HepG2 (cell line): ENCODE results near the gene RNFT1. TPM values are rescaled to one million over a fixed set of nuclear protein-coding genes. Genes with fewer than 3 reads are reported as not detected.

Experiments
- CENPX ChIP-seq: sonication (generic); formaldehyde crosslinking; IDR thresholded peaks from 2 replicates; pipeline ENCODE4 v1.9.0; 2021; ENCODE audit warnings: mild to moderate bottlenecking, missing genetic modification reagents, moderate library complexity
- DPF2 ChIP-seq: sonication (generic); formaldehyde crosslinking; IDR thresholded peaks from 2 replicates; pipeline ENCODE4 v1.4.0; 2020; ENCODE audit warnings: mild to moderate bottlenecking, low read depth, missing genetic modification reagents, borderline replicate concordance
- FOXP1 ChIP-seq, 2 experiments: fragments of 450-650 bp in 1 of 2; IDR thresholded peaks; 2 replicates each; pipeline ENCODE4 v1.6.1; 2017 to 2018; ENCODE audit warnings: antibody characterized with exemption in 1 of 2
- KLF12 ChIP-seq: sonication (generic); formaldehyde crosslinking; IDR thresholded peaks from 2 replicates; pipeline ENCODE4 v1.4.0; 2020; ENCODE audit warnings: missing genetic modification reagents, borderline replicate concordance
- MED8 ChIP-seq: sonication (generic); formaldehyde crosslinking; IDR thresholded peaks from 2 replicates; pipeline ENCODE4 v1.8.1; 2023; ENCODE audit warnings: mild to moderate bottlenecking, missing genetic modification reagents; ENCODE audit not compliant: insufficient replicate concordance
- NAIF1 ChIP-seq: sonication (generic); formaldehyde crosslinking; IDR thresholded peaks from 2 replicates; pipeline ENCODE4 v1.5.0; 2020; ENCODE audit warnings: mild to moderate bottlenecking, missing genetic modification reagents, borderline replicate concordance
- NR2F1 ChIP-seq, 2 experiments: fragments of 450-650 bp in 1 of 2; formaldehyde crosslinking in 1 of 2; IDR thresholded peaks; 2 replicates each; pipeline versions ENCODE4 v1.5.0 to v1.6.1; 2016 to 2020; ENCODE audit warnings: mild to moderate bottlenecking in 1 of 2, missing compliant biosample characterization in 1 of 2, missing genetic modification reagents in 1 of 2, moderate library complexity in 1 of 2
- SIX4 ChIP-seq: sonication (generic); formaldehyde crosslinking; IDR thresholded peaks from 2 replicates; pipeline ENCODE4 v1.4.0; 2020; ENCODE audit warnings: missing genetic modification reagents
- SYNCRIP ChIP-seq: fragments of 200-400 bp; formaldehyde crosslinking; IDR thresholded peaks from 2 replicates; pipeline ENCODE4 v1.6.1; 2018; ENCODE audit warnings: mild to moderate bottlenecking, low read depth, low read length; ENCODE audit not compliant: insufficient read depth
- TEAD2 ChIP-seq: sonication (generic); formaldehyde crosslinking; IDR thresholded peaks from 2 replicates; pipeline ENCODE4 v1.9.0; 2021; ENCODE audit warnings: missing genetic modification reagents
- TFAP4 ChIP-seq: sonication (generic); IDR thresholded peaks from 2 replicates; pipeline ENCODE4 v1.6.1; 2016; ENCODE audit warnings: low read depth, borderline replicate concordance
- ZBTB7B ChIP-seq: sonication (generic); formaldehyde crosslinking; IDR thresholded peaks from 2 replicates; pipeline ENCODE4 v1.4.0; 2020; ENCODE audit warnings: missing genetic modification reagents
- ZGPAT ChIP-seq: IDR thresholded peaks from 2 replicates; pipeline ENCODE4 v1.6.1; 2016; ENCODE audit warnings: mild to moderate bottlenecking
- ZNF143 ChIP-seq: sonication (generic); formaldehyde crosslinking; IDR thresholded peaks from 2 replicates; pipeline ENCODE4 v1.4.0; 2020; ENCODE audit warnings: missing genetic modification reagents
- ZNF180 ChIP-seq: sonication (generic); formaldehyde crosslinking; IDR thresholded peaks from 2 replicates; pipeline ENCODE4 v1.4.0; 2020; ENCODE audit warnings: low read depth, missing genetic modification reagents, borderline replicate concordance
- ZNF224 ChIP-seq: sonication (generic); formaldehyde crosslinking; IDR thresholded peaks from 2 replicates; pipeline ENCODE4 v1.5.0; 2020; ENCODE audit warnings: mild to moderate bottlenecking, missing genetic modification reagents
- ZNF501 ChIP-seq: sonication (generic); formaldehyde crosslinking; IDR thresholded peaks from 2 replicates; pipeline ENCODE4 v1.5.1; 2020; ENCODE audit warnings: mild to moderate bottlenecking, moderate library complexity, missing genetic modification reagents
- ZNF556 ChIP-seq: sonication (generic); formaldehyde crosslinking; IDR thresholded peaks from 2 replicates; pipeline ENCODE4 v1.4.0; 2020; ENCODE audit warnings: mild to moderate bottlenecking, missing genetic modification reagents, borderline replicate concordance
- ZNF768 ChIP-seq: sonication (generic); formaldehyde crosslinking; IDR thresholded peaks from 2 replicates; pipeline ENCODE4 v1.4.0; 2020; ENCODE audit warnings: missing genetic modification reagents
- ZNF800 ChIP-seq: sonication (generic); formaldehyde crosslinking; IDR thresholded peaks from 2 replicates; pipeline ENCODE4 v1.4.0; 2020; ENCODE audit warnings: missing genetic modification reagents
- polyA plus RNA-seq, 8 experiments: library from polyadenylated mRNA; depleted of rRNA in 3 of 8; stranded (reverse) in 7 of 8; unstranded in 1 of 8; fragments of >200 nt; fragmentation: Illumina TruSeq in 4 of 8; extraction: Trizol in 4 of 8; gene quantifications; 2 replicates each; pipeline versions ENCODE4 v1.2.1 to v1.2.3, GENCODE V29; 2011 to 2016; ENCODE audit warnings: low read depth in 4 of 8, missing spikeins in 1 of 8, mixed read lengths in 1 of 8; ENCODE audit not compliant: insufficient read depth in 1 of 8
- total RNA-seq, 5 experiments: library from RNA; depleted of rRNA; stranded (reverse); fragments of >200 nt; fragmentation: Illumina TruSeq; extraction: Trizol; gene quantifications; 2 replicates each; pipeline ENCODE4 v1.2.3, GENCODE V29; 2016; ENCODE audit warnings: low read depth in 1 of 5
- TF ChIP-seq, protein P1 (sequence below): sonication (generic); formaldehyde crosslinking; IDR thresholded peaks from 2 replicates; pipeline ENCODE4 v1.4.0; 2020; ENCODE audit warnings: missing genetic modification reagents

Gene RNFT1
- total and polyA plus RNA-seq, 2 of the 13 experiments (the other 11 are each of a cell fraction or from before 2014, with no cell fraction given) = 19.1 to 22.1 TPM

DNA sequence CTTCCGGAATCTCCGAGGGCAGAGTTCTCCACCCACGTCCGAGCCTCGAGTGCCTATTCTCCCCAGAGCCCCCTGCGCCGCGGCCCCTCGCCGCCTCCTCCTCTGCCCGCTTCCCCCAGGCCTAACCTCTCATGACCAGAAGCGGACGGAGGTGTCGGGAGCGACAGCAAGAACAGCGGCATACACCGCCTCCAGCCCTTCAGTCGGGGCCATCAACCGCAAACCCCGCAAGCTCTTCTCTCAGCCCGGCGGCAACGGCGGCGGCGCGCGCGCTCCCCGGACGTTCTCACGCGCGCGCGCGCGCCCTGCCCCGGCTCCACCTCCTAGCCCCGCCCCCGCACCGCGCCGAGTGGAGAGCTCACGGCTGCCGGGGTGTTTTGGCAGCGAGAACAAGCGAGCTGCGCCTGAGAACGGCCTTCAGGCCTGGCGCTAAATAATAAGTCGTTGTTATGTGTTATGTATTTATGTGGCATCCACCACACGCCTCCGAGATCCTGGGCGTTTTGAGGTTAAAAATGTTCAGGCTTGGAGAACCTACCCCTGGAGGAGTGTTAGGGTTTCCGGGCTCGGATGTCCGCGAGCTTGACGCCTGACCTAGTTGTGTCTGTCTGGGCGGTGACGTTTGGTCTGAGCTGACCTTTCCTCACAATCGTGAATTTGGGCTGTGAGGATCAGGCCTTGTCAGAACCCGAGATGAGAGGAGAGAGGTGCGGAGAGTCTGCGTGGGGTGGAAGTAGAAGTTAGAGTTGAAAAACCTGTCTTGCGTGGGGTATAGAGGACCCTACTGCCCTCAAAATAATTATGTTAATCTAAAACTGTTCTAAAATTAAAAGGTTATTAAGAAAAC is at the start of gene RNFT1 (continued):
- TF ChIP-seq ZNF800 (CRISPR knock-in tag) = peak; percentile 63; the same call in 1 of the 2 replicates
- peak in 1 of 2 experiments; percentile 24; a peak in 1 of 4 replicates for TF ChIP-seq NR2F1 (CRISPR knock-in tag; IDR thresholded peaks at IDR 0.05)
- peak; percentile 33; the same call in 1 of the 2 replicates for TF ChIP-seq ZBTB7B (CRISPR knock-in tag)
- TF ChIP-seq ZNF143 = 0 out of 2 replicates have a peak, but pooled peaks have one; percentile 27
- no peak for TF ChIP-seq SYNCRIP
- TF ChIP-seq SIX4 (CRISPR knock-in tag) = 0 out of 2 replicates have a peak, but pooled peaks have one; percentile 7
- TF ChIP-seq TEAD2 (CRISPR knock-in tag) = no peak
- no peak for TF ChIP-seq CENPX (CRISPR knock-in tag)
- TF ChIP-seq ZGPAT (CRISPR knock-in tag) = peak; percentile 70
- TF ChIP-seq TFAP4 = no peak
- no peak for TF ChIP-seq FOXP1 (IDR thresholded peaks at IDR 0.05)
- 0 out of 2 replicates have a peak, but pooled peaks have one; percentile 19 for TF ChIP-seq FOXP1 (CRISPR knock-in tag; IDR thresholded peaks at IDR 0.05)
- TF ChIP-seq KLF12 (CRISPR knock-in tag) = peak; percentile 22; the same call in 1 of the 2 replicates
- TF ChIP-seq DPF2 = no peak
- peak; percentile 47 for TF ChIP-seq ZNF768 (CRISPR knock-in tag)
- no peak; the same call in 1 of the 2 replicates for TF ChIP-seq NAIF1
- TF ChIP-seq ZNF180 (CRISPR knock-in tag) = no peak
- peak; percentile 24 for TF ChIP-seq MED8
- peak; percentile 52; the same call in 1 of the 2 replicates for TF ChIP-seq ZNF556 (CRISPR knock-in tag)
- no peak for TF ChIP-seq ZNF224 (CRISPR knock-in tag)
- TF ChIP-seq ZNF501 (CRISPR knock-in tag) = peak; percentile 89
- TF ChIP-seq, protein P1, sequence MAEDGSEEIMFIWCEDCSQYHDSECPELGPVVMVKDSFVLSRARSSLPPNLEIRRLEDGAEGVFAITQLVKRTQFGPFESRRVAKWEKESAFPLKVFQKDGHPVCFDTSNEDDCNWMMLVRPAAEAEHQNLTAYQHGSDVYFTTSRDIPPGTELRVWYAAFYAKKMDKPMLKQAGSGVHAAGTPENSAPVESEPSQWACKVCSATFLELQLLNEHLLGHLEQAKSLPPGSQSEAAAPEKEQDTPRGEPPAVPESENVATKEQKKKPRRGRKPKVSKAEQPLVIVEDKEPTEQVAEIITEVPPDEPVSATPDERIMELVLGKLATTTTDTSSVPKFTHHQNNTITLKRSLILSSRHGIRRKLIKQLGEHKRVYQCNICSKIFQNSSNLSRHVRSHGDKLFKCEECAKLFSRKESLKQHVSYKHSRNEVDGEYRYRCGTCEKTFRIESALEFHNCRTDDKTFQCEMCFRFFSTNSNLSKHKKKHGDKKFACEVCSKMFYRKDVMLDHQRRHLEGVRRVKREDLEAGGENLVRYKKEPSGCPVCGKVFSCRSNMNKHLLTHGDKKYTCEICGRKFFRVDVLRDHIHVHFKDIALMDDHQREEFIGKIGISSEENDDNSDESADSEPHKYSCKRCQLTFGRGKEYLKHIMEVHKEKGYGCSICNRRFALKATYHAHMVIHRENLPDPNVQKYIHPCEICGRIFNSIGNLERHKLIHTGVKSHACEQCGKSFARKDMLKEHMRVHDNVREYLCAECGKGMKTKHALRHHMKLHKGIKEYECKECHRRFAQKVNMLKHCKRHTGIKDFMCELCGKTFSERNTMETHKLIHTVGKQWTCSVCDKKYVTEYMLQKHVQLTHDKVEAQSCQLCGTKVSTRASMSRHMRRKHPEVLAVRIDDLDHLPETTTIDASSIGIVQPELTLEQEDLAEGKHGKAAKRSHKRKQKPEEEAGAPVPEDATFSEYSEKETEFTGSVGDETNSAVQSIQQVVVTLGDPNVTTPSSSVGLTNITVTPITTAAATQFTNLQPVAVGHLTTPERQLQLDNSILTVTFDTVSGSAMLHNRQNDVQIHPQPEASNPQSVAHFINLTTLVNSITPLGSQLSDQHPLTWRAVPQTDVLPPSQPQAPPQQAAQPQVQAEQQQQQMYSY (CRISPR knock-in tag) = no peak
